HFF-Myc (cell line): Measurements from ENCODE around the gene RNF31.

Experiments used
- DNase-seq: peaks from one replicate; pipeline ENCODE4 v3.0.0-alpha.2; 2011; ENCODE audit warnings: low read depth; ENCODE audit errors: extremely low read depth
- H3K4me3 ChIP-seq: replicated peaks from 2 replicates; pipeline ENCODE4 v1.5.1; 2011; ENCODE audit warnings: low read depth, mild to moderate bottlenecking, control low read depth, low read length
- TF ChIP-seq, protein P1 (sequence below): IDR thresholded peaks from 2 replicates; pipeline ENCODE4 v1.5.1; 2012; ENCODE audit warnings: mild to moderate bottlenecking, low read depth, low read length, control low read depth; ENCODE audit errors: missing control alignments

The RNF31 gene

GRCh38 chr14:24119691-24120090, 27.6 kb upstream of the RNF31 start:
- TF ChIP-seq, protein P1, sequence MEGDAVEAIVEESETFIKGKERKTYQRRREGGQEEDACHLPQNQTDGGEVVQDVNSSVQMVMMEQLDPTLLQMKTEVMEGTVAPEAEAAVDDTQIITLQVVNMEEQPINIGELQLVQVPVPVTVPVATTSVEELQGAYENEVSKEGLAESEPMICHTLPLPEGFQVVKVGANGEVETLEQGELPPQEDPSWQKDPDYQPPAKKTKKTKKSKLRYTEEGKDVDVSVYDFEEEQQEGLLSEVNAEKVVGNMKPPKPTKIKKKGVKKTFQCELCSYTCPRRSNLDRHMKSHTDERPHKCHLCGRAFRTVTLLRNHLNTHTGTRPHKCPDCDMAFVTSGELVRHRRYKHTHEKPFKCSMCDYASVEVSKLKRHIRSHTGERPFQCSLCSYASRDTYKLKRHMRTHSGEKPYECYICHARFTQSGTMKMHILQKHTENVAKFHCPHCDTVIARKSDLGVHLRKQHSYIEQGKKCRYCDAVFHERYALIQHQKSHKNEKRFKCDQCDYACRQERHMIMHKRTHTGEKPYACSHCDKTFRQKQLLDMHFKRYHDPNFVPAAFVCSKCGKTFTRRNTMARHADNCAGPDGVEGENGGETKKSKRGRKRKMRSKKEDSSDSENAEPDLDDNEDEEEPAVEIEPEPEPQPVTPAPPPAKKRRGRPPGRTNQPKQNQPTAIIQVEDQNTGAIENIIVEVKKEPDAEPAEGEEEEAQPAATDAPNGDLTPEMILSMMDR, result no peak
- no peak overlapping the region for H3K4me3 ChIP-seq
- no peak for DNase-seq

GRCh38 chr14:24121210-24121609, 26.1 kb upstream of the RNF31 start:
- no peak for DNase-seq
- H3K4me3 ChIP-seq, result no peak overlapping the region
- TF ChIP-seq, protein P1, result no peak

DNA sequence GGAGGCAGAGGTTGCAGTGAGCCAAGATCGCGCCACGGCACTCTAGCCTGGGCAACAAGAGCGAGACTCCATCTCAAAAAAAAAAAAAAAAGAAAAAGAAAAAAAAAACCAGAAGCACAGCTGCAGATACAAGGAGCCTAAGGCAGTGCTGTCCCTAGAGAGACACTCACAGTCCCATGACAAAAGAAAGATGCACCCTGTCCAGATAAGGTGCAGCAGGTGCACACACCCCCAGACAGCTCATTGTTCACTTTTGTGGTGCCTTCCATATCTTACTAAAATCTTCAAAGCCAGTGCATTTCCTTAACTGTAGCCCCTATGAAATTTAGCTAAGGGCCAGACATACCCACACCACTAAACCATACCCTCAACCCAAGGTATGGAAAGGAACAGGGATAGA, 24.9 kb upstream of the RNF31 start:
- H3K4me3 ChIP-seq, result no peak overlapping the region
- no peak for DNase-seq
- TF ChIP-seq, protein P1, result no peak

DNA sequence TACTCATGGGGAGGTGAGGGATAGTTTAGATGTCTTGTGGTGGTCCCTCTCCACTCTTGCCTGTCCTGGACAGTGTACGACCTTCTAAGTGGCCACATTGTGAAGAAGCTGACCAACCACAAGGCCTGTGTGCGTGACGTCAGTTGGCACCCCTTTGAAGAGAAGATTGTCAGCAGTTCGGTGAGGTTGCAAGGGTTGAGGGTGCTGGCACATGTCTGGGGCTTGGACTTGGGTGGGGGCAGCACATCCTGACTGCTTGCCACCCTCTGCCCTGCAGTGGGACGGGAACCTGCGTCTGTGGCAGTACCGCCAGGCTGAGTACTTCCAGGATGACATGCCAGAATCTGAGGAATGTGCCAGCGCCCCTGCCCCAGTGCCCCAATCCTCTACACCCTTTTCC, 24.4 kb upstream of the RNF31 start:
- H3K4me3 ChIP-seq, result no peak overlapping the region
- TF ChIP-seq, protein P1, result no peak
- no peak for DNase-seq

DNA sequence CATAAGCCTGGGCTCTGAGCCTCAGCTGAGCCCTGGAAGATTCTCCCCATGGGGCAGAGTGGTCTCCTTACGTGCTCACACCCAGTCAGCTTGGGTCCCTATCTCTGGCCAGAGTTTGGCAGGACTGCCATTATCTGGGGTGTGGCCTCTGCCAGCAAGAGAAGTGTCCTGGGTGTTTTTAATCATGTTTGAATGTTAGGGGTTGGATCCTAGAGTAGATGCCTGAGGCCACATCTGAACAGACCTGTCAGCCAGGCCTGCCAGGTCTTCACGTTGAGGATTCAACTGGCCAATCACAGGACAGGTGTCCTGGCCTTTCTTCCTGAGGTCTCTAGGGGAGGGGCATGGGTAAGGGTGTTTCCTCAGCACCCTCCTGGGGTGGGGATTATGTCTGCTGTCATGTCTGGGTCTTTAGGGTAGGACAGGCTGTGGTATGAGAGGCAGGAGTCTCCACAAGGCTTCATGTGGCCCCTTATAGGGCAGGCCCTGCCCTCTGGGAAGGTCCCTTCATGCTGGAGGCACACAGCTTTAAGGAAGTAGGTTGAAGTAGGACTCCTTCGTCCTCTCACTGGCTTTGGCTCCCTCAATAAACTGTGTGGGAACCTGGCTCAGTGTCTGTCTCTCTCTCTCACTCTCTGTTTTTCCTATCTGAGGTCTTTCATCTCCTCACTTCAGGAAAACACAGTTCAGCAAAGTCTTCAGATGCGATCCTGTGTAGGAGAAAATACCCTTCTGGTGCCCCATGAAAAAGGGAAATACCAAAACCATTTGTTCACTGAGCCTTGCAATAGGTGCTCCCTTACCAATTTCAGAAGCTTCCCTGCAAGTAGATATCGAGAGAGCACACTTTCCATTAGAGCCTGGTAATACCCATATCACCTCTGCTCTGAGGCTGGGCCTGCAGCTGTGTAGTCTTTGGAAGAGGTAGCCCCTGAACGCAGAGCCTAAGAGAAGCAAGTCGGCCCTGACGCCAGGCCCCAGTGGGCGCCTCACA, 23.6 kb upstream of the RNF31 start:
- no peak for DNase-seq
- H3K4me3 ChIP-seq, result no peak overlapping the region
- TF ChIP-seq, protein P1, result no peak

DNA sequence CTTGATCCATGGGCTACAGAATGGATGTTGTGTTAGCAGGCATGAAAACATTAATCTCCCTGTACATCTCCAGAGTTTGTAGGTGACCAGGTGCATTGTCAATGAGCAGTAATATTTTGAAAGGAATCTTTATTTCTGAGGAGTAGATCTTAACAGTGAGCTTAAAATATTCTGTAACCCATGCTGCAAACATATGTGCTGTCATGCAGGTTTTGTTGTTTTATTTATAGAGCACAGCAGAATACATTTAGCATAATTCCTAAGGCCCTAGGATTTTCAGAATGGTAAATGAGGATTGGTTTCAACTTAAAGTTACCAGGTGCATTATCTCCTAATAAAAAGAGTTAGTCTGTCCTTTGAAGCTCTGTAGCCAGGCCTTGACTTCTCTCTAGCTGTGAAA, 20.4 kb upstream of the RNF31 start:
- no peak overlapping the region for H3K4me3 ChIP-seq
- no peak for DNase-seq
- TF ChIP-seq, protein P1, result no peak
